GM21619 (cell line): ENCODE results near the gene PCDHGB2.
"Not testable (repeated sequence)": the region's sequence is repeated elsewhere in the genome, so short reads cannot be mapped to it uniquely, and the experiment has no call there.

ENCODE experiments used
- ATAC-seq: cut with Tn5 transposase; IDR thresholded peaks from one replicate; pipeline ENCODE4 v1.9.1; 2021; ENCODE audit not compliant: unreplicated experiment

The PCDHGB2 gene

DNA sequence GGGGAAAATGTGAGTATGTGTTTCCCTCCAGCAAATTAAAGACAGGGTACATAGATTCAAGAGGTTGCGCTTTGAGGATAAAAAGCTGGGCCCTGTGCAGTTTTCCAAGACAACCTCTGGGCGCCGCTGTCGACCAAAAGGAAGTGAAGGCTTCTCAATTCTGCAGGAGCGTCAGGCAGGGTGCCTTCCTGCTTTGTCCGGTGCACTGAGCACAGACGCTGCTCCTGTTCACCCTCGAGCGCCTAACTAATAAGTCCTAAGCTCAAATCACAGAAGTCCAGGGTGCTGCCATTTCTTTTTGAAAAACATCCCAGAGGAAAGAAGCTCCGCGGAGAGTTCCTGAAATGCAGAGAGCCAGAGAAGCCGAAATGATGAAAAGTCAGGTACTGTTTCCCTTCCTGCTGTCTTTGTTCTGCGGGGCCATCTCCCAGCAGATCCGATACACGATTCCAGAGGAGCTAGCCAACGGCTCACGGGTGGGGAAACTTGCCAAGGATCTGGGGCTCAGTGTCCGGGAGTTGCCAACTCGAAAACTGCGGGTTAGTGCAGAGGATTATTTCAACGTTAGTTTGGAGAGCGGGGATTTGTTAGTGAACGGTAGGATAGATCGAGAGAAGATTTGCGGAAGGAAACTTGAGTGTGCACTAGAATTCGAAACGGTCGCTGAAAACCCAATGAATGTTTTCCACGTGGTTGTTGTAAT, 9.7 kb upstream of the PCDHGB2 start, which contains the start of gene PCDHGB1:
Gene PCDHGB1, plus strand, starts transcription at position 183 of the 703 bp plus-strand sequence. Its CDS starts 162 bp downstream, at position 345.
- no peak for ATAC-seq

DNA sequence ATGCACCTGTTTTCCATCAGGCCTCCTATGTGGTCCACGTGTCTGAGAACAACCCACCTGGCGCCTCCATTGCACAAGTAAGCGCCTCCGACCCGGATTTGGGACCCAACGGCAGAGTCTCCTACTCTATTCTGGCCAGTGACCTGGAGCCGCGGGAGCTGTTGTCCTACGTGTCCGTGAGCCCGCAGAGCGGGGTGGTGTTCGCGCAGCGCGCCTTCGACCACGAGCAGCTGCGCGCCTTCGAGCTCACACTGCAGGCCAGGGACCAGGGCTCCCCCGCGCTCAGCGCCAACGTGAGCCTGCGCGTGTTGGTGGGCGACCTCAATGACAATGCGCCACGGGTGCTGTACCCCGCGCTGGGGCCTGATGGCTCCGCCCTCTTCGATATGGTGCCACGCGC, 8.2 kb upstream of the PCDHGB2 start:
- no peak for ATAC-seq

DNA sequence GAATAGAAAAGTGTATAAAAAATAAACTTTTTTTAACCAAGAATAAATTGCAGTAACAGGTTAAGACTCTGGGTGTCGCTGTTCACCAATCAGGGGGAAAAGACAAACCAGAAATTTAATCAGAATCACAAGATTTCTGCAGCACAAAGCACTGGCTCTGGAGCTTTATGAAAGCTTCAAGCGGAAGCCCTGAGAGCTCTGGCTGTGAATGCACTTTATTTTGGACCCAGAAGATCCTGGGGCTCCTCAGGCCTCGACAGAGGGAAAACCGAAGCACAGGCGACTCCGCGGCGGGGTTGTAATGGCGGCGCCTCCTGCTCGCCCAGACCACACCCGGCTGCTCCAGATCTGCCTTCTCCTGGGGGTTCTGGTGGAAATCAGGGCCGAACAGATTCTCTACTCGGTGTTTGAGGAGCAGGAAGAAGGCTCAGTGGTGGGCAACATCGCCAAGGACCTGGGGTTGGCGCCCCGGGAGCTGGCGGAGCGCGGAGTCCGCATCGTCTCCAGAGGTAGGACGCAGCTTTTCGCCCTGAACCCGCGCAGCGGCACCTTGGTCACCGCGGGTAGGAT, 4.8 kb upstream of the PCDHGB2 start, which contains the start of gene PCDHGA4:
Gene PCDHGA4, plus strand, starts transcription at position 122 of the 570 bp plus-strand sequence. Its CDS starts 87 bp downstream, at position 209.
- ATAC-seq, result no peak

DNA sequence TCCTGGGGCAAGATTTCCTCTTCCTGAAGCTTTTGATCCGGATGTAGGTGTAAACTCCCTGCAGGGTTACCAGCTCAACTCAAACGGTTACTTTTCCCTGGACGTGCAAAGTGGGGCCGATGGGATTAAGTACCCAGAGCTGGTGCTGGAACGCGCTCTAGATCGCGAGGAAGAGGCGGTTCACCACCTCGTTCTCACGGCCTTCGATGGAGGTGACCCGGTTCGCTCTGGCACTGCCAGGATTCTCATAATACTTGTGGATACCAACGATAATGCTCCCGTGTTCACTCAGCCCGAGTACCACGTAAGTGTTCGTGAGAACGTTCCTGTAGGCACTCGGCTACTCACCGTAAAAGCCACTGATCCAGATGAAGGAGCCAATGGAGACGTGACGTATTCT, 4.2 kb upstream of the PCDHGB2 start:
- ATAC-seq, result no peak

- no peak for ATAC-seq
Measured at GRCh38 chr5:141356133-141356532, 3.7 kb upstream of the PCDHGB2 start.

GRCh38 chr5:141356950-141357349, 2.8 kb upstream of the PCDHGB2 start:
- no peak for ATAC-seq

- ATAC-seq, result no peak
Measured at GRCh38 chr5:141360685-141361084, 891 bp downstream of the PCDHGB2 start.

- ATAC-seq, result no peak
Measured at GRCh38 chr5:141362719-141363118, 2.9 kb downstream of the PCDHGB2 start.

GRCh38 chr5:141363952-141364660, 4.3 kb downstream of the PCDHGB2 start, which contains the start of gene PCDHGA5:
TSS of gene PCDHGA5 (plus strand) at chr5:141364162. CDS start at chr5:141364331, 169 bp downstream.
- ATAC-seq, result no peak

- ATAC-seq, result no peak
Measured at GRCh38 chr5:141366016-141366896, 6.5 kb downstream of the PCDHGB2 start.

DNA sequence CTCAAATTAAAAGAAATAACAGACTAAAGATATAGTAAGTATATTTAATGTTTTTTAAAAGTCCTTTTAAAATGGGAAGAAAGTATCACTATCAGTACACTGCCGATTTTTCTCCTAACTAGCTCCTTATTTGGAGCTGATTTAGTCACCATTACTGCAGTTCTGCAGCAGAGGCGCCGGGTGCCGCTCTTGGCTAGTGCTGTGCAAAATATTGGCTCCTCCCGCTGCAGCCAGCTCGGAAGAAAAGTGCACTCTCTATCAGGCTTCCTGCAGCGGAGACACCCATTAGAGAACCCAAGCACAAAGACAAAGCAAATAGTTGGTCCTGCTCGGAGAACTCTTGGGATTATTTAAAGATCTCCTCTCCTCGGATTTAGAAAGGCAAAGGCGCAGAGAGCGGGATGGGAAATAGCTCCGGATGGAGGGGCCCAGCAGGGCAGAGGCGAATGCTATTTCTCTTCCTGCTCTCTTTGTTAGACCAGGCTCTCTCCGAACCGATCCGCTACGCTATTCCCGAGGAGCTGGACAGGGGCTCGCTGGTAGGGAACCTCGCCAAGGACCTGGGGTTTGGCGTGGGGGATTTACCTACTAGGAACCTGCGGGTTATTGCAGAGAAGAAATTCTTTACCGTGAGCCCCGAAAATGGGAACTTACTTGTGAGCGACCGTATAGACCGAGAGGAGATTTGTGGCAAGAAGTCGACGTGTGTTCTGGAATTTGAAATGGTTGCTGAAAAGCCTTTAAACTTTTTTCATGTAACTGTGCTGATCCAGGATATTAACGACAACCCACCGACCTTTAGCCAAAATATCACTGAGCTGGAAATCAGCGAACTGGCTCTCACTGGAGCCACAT, 10.4 kb downstream of the PCDHGB2 start, which contains the start of gene PCDHGB3:
Gene PCDHGB3, plus strand, starts transcription at position 249 of the 855 bp plus-strand sequence. Its CDS starts 153 bp downstream, at position 402.
- peak; percentile 97 for ATAC-seq

- ATAC-seq, result no peak
Measured at GRCh38 chr5:141371572-141372475, 12.0 kb downstream of the PCDHGB2 start.

- no peak for ATAC-seq
Measured at GRCh38 chr5:141373673-141374317, 14.0 kb downstream of the PCDHGB2 start, which contains the start of gene PCDHGA6. TSS of gene PCDHGA6 (plus strand) at chr5:141373891. CDS start at chr5:141374084, 193 bp downstream.

DNA sequence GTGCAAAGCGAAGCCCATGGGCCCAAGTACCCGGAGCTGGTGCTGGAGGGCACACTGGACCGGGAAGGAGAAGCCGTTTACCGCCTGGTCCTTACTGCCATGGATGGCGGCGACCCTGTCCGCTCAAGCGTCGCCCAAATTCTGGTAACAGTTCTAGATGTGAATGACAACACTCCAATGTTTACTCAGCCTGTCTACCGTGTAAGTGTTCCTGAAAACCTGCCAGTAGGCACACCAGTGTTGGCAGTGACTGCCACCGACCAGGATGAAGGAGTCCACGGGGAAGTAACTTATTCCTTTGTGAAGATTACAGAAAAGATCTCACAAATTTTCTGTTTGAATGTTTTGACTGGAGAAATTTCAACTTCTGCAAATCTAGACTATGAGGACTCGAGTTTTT, 14.8 kb downstream of the PCDHGB2 start:
- no peak for ATAC-seq

DNA sequence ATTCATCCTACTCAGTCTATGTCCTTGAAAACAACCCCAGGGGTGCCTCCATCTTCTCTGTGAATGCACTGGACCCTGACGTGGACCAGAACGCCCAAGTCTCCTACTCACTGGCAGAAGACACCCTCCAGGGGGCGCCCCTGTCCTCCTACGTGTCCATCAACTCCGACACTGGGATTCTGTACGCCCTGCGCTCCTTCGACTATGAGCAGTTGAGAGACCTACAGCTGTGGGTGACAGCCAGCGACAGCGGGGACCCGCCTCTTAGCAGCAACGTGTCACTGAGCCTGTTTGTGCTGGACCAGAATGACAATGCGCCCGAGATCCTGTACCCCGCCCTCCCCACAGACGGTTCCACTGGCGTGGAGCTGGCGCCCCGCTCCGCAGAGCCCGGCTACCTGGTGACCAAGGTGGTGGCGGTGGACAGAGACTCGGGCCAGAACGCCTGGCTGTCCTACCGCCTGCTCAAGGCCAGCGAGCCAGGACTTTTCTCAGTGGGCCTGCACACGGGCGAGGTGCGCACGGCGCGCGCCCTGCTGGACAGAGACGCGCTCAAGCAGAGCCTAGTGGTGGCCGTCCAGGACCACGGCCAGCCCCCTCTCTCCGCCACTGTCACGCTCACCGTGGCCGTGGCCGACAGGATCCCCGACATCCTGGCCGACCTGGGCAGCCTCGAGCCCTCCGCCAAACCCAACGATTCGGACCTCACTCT, 15.8 kb downstream of the PCDHGB2 start:
- not testable (repeated sequence) for ATAC-seq

DNA sequence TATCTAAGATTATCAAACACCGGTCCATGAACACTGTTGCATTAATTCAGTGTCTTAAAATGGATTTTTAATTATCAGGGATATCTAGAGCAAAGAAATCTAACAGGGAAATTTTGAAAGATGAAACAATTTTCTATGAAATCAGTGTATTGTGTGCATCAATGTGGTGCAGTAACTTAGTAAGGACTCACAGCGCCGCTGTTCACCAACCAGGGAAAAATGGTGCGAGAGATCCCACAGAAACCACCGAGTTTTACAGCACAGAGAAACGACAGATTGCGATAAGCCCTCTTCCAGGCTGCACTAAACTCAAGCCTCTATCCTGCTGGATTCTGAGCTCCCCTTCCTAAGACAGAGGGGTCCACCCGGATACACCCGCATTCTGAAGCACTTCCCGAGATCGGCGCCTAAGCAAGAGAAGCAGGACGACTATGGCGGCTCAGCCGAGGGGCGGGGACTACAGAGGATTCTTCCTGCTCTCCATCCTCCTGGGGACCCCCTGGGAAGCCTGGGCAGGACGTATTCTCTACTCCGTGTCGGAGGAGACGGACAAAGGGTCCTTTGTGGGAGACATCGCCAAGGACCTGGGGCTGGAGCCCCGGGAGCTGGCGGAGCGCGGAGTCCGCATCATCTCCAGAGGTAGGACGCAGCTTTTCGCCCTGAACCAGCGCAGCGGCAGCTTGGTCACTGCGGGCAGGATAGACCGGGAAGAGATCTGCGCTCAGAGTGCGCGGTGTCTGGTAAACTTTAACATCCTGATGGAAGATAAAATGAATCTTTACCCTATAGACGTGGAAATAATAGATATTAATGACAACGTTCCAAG, 22.9 kb downstream of the PCDHGB2 start, which contains the start of gene PCDHGA7:
Gene PCDHGA7, plus strand, starts transcription at position 274 of the 826 bp plus-strand sequence. Its CDS starts 158 bp downstream, at position 432.
- no peak for ATAC-seq
